GM23338 (cell line): ENCODE data around the gene TTYH1. TPM values are rescaled to one million over a fixed set of nuclear protein-coding genes. Genes with fewer than 3 reads are reported as not detected.
"Not testable (repeated sequence)": the region's sequence is repeated elsewhere in the genome, so short reads cannot be mapped to it uniquely, and the experiment has no call there.

Experiments used
- ATAC-seq: fragments of 200-7000 bp; cut with Tn5 transposase; 3 replicates; pipeline ENCODE4 v1.9.1; 2020
- DNase-seq: peaks from one replicate; pipeline ENCODE4 v3.0.0-alpha.2; 2015; ENCODE audit warnings: low spot score
- H2AFZ ChIP-seq: fragments of 200-600 bp; sonication (generic); 2 replicates; pipeline ENCODE4 v1.8.0; 2016; ENCODE audit warnings: antibody characterized with exemption, mild to moderate bottlenecking, moderate library complexity
- H3F3A ChIP-seq: fragments of 200-600 bp; sonication (generic); replicated peaks from 2 replicates; pipeline ENCODE4 v1.8.0; 2017; ENCODE audit warnings: antibody characterized with exemption, mixed run types, low read depth
- H3K27ac ChIP-seq: fragments of 200-600 bp; sonication (generic); 2 replicates; pipeline ENCODE4 v1.6.1; 2016; ENCODE audit warnings: low read depth
- H3K27me3 ChIP-seq: fragments of 200-600 bp; sonication (generic); 2 replicates; pipeline ENCODE4 v1.8.0; 2016; ENCODE audit warnings: mild to moderate bottlenecking, mixed run types, moderate library complexity; ENCODE audit not compliant: insufficient read depth
- H3K36me3 ChIP-seq: fragments of 200-600 bp; sonication (generic); 2 replicates; pipeline ENCODE4 v1.8.0; 2016; ENCODE audit warnings: mild to moderate bottlenecking; ENCODE audit not compliant: insufficient read depth
- H3K4me1 ChIP-seq: fragments of 200-600 bp; sonication (generic); 2 replicates; pipeline ENCODE4 v1.8.0; 2016; ENCODE audit warnings: mild to moderate bottlenecking, moderate library complexity; ENCODE audit not compliant: insufficient read depth
- H3K4me2 ChIP-seq: fragments of 200-600 bp; sonication (generic); 2 replicates; pipeline ENCODE4 v1.7.1; 2017; ENCODE audit warnings: mixed run types
- H3K4me3 ChIP-seq: fragments of 200-600 bp; sonication (generic); 2 replicates; pipeline ENCODE4 v1.6.1; 2016; ENCODE audit warnings: mixed run types
- H3K79me2 ChIP-seq: fragments of 200-600 bp; sonication (generic); replicated peaks from 2 replicates; pipeline ENCODE4 v1.8.0; 2017; ENCODE audit warnings: mild to moderate bottlenecking; ENCODE audit not compliant: insufficient read depth
- H3K9me2 ChIP-seq: fragments of 200-600 bp; sonication (generic); 2 replicates; pipeline ENCODE4 v1.8.0; 2017; ENCODE audit not compliant: insufficient read depth
- H4K20me1 ChIP-seq: fragments of 200-600 bp; sonication (generic); replicated peaks from 2 replicates; pipeline ENCODE4 v1.8.0; 2017; ENCODE audit warnings: mild to moderate bottlenecking; ENCODE audit not compliant: insufficient read depth
- H3K27ac Mint-ChIP-seq: 2 replicates; pipeline ENCODE4 v1.8.0; 2020; ENCODE audit warnings: inconsistent platforms, mild to moderate bottlenecking, moderate library complexity, mixed read lengths
- H3K27me3 Mint-ChIP-seq: 3 replicates; pipeline ENCODE4 v1.8.0; 2022; ENCODE audit warnings: low read depth, mild to moderate bottlenecking, moderate library complexity, mixed read lengths, inconsistent platforms; ENCODE audit not compliant: insufficient read depth, poor library complexity
- H3K36me3 Mint-ChIP-seq: 3 replicates; pipeline ENCODE4 v1.8.0; 2021; ENCODE audit warnings: low read depth, mild to moderate bottlenecking, inconsistent platforms, moderate library complexity, mixed read lengths
- H3K4me1 Mint-ChIP-seq: 3 replicates; pipeline ENCODE4 v1.8.0; 2020; ENCODE audit warnings: mild to moderate bottlenecking, inconsistent platforms, mixed read lengths
- H3K4me3 Mint-ChIP-seq: 3 replicates; pipeline ENCODE4 v1.8.0; 2021; ENCODE audit warnings: moderate library complexity, mild to moderate bottlenecking, inconsistent platforms, mixed read lengths
- H3K9me3 Mint-ChIP-seq: 3 replicates; pipeline ENCODE4 v1.8.0; 2020; ENCODE audit warnings: moderate library complexity, mild to moderate bottlenecking, inconsistent platforms, mixed read lengths
- EZH2 ChIP-seq: fragments of 200-600 bp; sonication (generic); IDR thresholded peaks from one replicate; pipeline ENCODE4 v1.8.0; 2017; ENCODE audit warnings: antibody characterized with exemption, mild to moderate bottlenecking, low read depth; ENCODE audit not compliant: unreplicated experiment
- EZH2phosphoT487 ChIP-seq: fragments of 200-600 bp; sonication (generic); IDR thresholded peaks from one replicate; pipeline ENCODE4 v1.8.1; 2018; ENCODE audit warnings: antibody characterized with exemption; ENCODE audit not compliant: unreplicated experiment
- JUNB ChIP-seq: IDR thresholded peaks from one replicate; pipeline ENCODE4 v1.6.1; 2016; ENCODE audit warnings: antibody characterized with exemption; ENCODE audit not compliant: unreplicated experiment
- NANOG ChIP-seq: IDR thresholded peaks from 2 replicates; pipeline ENCODE4 v1.6.1; 2016; ENCODE audit warnings: antibody characterized with exemption, borderline replicate concordance
- STAT1 ChIP-seq: IDR thresholded peaks from one replicate; pipeline ENCODE4 v1.6.1; 2016; ENCODE audit warnings: antibody characterized with exemption; ENCODE audit not compliant: unreplicated experiment
- ZNF331 ChIP-seq: fragments of 250-450 bp; sonication (Bioruptor Pico); IDR thresholded peaks from 2 replicates; pipeline ENCODE4 v1.5.0; 2020; ENCODE audit warnings: low read depth, mild to moderate bottlenecking, moderate library complexity
- polyA plus RNA-seq: library from polyadenylated mRNA; unstranded; fragments of >200 nt; fragmentation: Nextera tagmentation; extraction: Ambion mirVana; gene quantifications from 2 replicates; pipeline ENCODE4 v1.2.1, GENCODE V29; 2016
- total RNA-seq: library from RNA; depleted of rRNA; stranded (reverse); fragments of >200 nt; shearing (Covaris generic); gene quantifications from 2 replicates; pipeline ENCODE4 v1.2.3, GENCODE V29; 2014
- TF ChIP-seq, protein P1 (sequence below): fragments of 250-450 bp; sonication (Bioruptor Pico); IDR thresholded peaks from 2 replicates; pipeline ENCODE4 v1.5.0; 2020; ENCODE audit warnings: mild to moderate bottlenecking, moderate library complexity
- TF ChIP-seq, protein P2 (sequence below), 2 experiments: fragments of 200-600 bp in 1 of 2; sonication (generic) in 1 of 2; conservative IDR thresholded peaks; 2 replicates each; pipeline versions ENCODE4 v1.5.1 to v1.6.1; 2016 to 2017; ENCODE audit warnings: antibody characterized with exemption in 2 of 2, low read depth in 2 of 2, mild to moderate bottlenecking in 2 of 2, moderate library complexity in 1 of 2

The TTYH1 gene
- total and polyA plus RNA-seq, 2 experiments from 2014 or later = 18.2 to 40.8 TPM

DNA sequence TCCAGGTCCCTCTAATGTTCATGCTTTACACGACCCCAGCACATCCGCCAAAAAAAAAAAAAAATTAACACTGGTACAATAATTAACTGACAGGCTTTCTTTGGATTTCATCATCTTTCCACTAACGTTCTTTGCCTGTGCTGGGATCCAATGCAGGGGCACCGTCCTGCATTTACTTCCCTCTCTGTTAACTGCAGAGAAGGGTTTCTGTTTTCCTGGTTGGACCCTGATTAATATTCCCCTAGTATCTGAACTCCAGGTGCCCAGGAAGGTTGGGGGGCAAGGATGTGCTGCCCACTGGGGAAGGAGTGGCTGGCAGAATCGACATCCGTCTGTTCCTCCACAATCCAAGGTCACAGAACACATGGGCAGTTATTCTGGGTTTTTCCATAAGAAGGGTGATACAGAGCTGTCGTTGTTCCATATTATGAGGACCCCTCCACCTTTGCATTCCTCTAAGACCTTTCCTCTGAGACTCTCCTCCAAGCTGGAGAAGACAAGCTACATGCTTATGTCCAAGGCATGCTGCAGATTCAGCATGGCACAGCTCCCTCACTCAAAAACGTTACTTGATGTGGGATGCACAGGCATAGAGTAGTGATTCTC lies 46.1 kb upstream of the TTYH1 start:
- Mint-ChIP-seq H3K27ac (no peak overlapping the region; the same call in 1 of the 2 replicates), H3K4me3 (no peak overlapping the region), H3K4me1 (peaks cover 9% of the 10 kb centered on the region; the same call in 2 of the 3 replicates), H3K27me3 (peaks cover 8% of the 10 kb centered on the region), H3K9me3 (no peaks in the 10 kb centered on the region), H3K36me3 (no peaks in the 10 kb centered on the region)
- 0 out of 2 replicates have a peak, but pooled peaks cover 3% of the 10 kb centered on the region for H3K4me1 ChIP-seq
- no peaks in the 10 kb centered on the region for H3F3A ChIP-seq
- H4K20me1 ChIP-seq = no peaks in the 10 kb centered on the region
- no peak overlapping the region for H2AFZ ChIP-seq
- no peaks in the 10 kb centered on the region for H3K79me2 ChIP-seq
- no peak overlapping the region for H3K4me2 ChIP-seq
- no peak for DNase-seq
- no peak overlapping the region for H3K27ac ChIP-seq
- H3K36me3 ChIP-seq = no peaks in the 10 kb centered on the region
- no peaks in the 10 kb centered on the region for H3K27me3 ChIP-seq
- TF ChIP-seq, protein P1, sequence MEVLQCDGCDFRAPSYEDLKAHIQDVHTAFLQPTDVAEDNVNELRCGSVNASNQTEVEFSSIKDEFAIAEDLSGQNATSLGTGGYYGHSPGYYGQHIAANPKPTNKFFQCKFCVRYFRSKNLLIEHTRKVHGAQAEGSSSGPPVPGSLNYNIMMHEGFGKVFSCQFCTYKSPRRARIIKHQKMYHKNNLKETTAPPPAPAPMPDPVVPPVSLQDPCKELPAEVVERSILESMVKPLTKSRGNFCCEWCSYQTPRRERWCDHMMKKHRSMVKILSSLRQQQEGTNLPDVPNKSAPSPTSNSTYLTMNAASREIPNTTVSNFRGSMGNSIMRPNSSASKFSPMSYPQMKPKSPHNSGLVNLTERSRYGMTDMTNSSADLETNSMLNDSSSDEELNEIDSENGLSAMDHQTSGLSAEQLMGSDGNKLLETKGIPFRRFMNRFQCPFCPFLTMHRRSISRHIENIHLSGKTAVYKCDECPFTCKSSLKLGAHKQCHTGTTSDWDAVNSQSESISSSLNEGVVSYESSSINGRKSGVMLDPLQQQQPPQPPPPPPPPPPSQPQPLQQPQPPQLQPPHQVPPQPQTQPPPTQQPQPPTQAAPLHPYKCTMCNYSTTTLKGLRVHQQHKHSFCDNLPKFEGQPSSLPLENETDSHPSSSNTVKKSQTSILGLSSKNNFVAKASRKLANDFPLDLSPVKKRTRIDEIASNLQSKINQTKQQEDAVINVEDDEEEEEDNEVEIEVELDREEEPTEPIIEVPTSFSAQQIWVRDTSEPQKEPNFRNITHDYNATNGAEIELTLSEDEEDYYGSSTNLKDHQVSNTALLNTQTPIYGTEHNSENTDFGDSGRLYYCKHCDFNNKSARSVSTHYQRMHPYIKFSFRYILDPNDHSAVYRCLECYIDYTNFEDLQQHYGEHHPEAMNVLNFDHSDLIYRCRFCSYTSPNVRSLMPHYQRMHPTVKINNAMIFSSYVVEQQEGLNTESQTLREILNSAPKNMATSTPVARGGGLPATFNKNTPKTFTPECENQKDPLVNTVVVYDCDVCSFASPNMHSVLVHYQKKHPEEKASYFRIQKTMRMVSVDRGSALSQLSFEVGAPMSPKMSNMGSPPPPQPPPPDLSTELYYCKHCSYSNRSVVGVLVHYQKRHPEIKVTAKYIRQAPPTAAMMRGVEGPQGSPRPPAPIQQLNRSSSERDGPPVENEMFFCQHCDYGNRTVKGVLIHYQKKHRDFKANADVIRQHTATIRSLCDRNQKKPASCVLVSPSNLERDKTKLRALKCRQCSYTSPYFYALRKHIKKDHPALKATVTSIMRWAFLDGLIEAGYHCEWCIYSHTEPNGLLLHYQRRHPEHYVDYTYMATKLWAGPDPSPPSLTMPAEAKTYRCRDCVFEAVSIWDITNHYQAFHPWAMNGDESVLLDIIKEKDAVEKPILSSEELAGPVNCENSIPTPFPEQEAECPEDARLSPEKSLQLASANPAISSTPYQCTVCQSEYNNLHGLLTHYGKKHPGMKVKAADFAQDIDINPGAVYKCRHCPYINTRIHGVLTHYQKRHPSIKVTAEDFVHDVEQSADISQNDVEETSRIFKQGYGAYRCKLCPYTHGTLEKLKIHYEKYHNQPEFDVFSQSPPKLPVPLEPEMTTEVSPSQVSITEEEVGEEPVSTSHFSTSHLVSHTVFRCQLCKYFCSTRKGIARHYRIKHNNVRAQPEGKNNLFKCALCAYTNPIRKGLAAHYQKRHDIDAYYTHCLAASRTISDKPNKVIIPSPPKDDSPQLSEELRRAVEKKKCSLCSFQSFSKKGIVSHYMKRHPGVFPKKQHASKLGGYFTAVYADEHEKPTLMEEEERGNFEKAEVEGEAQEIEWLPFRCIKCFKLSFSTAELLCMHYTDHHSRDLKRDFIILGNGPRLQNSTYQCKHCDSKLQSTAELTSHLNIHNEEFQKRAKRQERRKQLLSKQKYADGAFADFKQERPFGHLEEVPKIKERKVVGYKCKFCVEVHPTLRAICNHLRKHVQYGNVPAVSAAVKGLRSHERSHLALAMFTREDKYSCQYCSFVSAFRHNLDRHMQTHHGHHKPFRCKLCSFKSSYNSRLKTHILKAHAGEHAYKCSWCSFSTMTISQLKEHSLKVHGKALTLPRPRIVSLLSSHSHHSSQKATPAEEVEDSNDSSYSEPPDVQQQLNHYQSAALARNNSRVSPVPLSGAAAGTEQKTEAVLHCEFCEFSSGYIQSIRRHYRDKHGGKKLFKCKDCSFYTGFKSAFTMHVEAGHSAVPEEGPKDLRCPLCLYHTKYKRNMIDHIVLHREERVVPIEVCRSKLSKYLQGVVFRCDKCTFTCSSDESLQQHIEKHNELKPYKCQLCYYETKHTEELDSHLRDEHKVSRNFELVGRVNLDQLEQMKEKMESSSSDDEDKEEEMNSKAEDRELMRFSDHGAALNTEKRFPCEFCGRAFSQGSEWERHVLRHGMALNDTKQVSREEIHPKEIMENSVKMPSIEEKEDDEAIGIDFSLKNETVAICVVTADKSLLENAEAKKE (CRISPR knock-in tag) = no peak
- TF ChIP-seq EZH2phosphoT487 = no peak
- no peak for TF ChIP-seq ZNF331 (CRISPR knock-in tag)
- TF ChIP-seq EZH2 = no peak
- TF ChIP-seq JUNB = no peak
- TF ChIP-seq STAT1 = no peak
- no peak for TF ChIP-seq NANOG
- TF ChIP-seq, protein P2, sequence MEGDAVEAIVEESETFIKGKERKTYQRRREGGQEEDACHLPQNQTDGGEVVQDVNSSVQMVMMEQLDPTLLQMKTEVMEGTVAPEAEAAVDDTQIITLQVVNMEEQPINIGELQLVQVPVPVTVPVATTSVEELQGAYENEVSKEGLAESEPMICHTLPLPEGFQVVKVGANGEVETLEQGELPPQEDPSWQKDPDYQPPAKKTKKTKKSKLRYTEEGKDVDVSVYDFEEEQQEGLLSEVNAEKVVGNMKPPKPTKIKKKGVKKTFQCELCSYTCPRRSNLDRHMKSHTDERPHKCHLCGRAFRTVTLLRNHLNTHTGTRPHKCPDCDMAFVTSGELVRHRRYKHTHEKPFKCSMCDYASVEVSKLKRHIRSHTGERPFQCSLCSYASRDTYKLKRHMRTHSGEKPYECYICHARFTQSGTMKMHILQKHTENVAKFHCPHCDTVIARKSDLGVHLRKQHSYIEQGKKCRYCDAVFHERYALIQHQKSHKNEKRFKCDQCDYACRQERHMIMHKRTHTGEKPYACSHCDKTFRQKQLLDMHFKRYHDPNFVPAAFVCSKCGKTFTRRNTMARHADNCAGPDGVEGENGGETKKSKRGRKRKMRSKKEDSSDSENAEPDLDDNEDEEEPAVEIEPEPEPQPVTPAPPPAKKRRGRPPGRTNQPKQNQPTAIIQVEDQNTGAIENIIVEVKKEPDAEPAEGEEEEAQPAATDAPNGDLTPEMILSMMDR (conservative IDR thresholded peaks at IDR 0.05; ENCODE audit: low read depth in 2 of 2) = no peak
- no peak overlapping the region for H3K4me3 ChIP-seq
- no peaks in the 10 kb centered on the region for H3K9me2 ChIP-seq
- ATAC-seq = no peak

DNA sequence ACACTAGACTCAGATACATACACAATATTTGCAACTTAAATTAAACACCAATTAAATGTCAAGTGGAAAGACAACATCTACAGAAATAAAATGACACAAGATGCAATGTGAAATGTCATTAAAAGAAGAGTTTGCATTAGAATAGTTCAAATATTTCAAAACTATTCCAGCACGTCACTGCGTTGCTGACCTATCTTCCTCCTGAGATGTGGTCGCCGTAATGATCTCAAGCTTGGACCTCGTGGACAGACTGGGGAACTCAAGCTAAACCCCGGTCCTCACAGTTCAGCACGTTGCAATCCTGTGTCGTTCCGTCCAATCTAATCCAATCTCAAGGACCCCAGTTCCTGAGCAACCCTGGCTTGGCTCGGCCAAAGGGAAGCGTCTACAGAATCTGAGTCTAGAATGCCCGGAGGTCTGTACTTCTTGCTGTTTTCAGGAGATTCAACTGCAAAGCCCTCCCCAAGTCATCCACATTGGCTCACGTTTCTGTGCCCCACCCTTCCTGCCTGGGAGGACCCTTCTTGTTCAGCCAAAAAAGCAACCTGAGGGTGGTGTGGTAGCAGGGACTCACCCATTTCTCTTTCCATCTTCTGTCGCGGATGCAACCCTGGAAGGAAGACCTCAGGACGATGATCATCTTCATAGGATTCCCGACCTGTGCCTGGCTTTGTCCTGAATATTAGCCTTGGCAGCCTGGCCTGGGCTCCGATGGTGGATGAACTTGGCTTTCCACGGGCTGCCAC lies 45.4 kb upstream of the TTYH1 start:
- not testable (repeated sequence) for H3K4me1 Mint-ChIP-seq, H3K27ac Mint-ChIP-seq, H3K4me3 Mint-ChIP-seq, H3K9me2 ChIP-seq, H2AFZ ChIP-seq, H3K27me3 ChIP-seq, H3K9me3 Mint-ChIP-seq, H3K4me1 ChIP-seq, H3K36me3 ChIP-seq, H3K27me3 Mint-ChIP-seq, H3K4me3 ChIP-seq, H4K20me1 ChIP-seq, ATAC-seq, H3K27ac ChIP-seq, H3K36me3 Mint-ChIP-seq, H3K79me2 ChIP-seq, H3K4me2 ChIP-seq, DNase-seq, H3F3A ChIP-seq

GRCh38 chr19:54370434-54370796 lies 44.8 kb upstream of the TTYH1 start:
- H3K27ac Mint-ChIP-seq, H3F3A ChIP-seq, H3K4me2 ChIP-seq, ATAC-seq, H3K36me3 Mint-ChIP-seq, H4K20me1 ChIP-seq, H3K27me3 ChIP-seq, H3K36me3 ChIP-seq, H3K9me3 Mint-ChIP-seq, H3K9me2 ChIP-seq, H3K79me2 ChIP-seq, H3K4me3 Mint-ChIP-seq, DNase-seq, H3K4me3 ChIP-seq, H3K4me1 ChIP-seq, H2AFZ ChIP-seq, H3K4me1 Mint-ChIP-seq, H3K27ac ChIP-seq, H3K27me3 Mint-ChIP-seq: not testable (repeated sequence)
